Thymus (tissue), 11 donors: ENCODE data around the gene EVI5. TPM values are rescaled to one million over a fixed set of nuclear protein-coding genes. Genes with fewer than 3 reads are reported as not detected.

Experiments used
- DNase-seq, 9 donors: peaks; one replicate each; pipeline ENCODE4 v3.0.0-alpha.2; 2013; ENCODE audit warnings: low spot score in 9 of 9, low read depth in 6 of 9, missing footprints in 1 of 9
- H3K27ac ChIP-seq, 2 donors: one replicate each; pipeline ENCODE4 v1.5.1; 2013; ENCODE audit warnings: control low read depth in 1 of 2, low read depth in 1 of 2, low read length in 1 of 2, mild to moderate bottlenecking in 1 of 2, moderate library complexity in 1 of 2
- H3K27me3 ChIP-seq, 2 donors: one replicate each; pipeline ENCODE4 v1.5.1; 2013; ENCODE audit warnings: low read length in 1 of 2; ENCODE audit not compliant: control insufficient read depth in 2 of 2, insufficient read depth in 1 of 2
- H3K36me3 ChIP-seq, 2 donors: one replicate each; pipeline ENCODE4 v1.5.1; 2013; ENCODE audit warnings: low read length in 1 of 2, mild to moderate bottlenecking in 1 of 2, moderate library complexity in 1 of 2; ENCODE audit not compliant: control insufficient read depth in 2 of 2, insufficient read depth in 2 of 2
- H3K4me1 ChIP-seq, 2 donors: one replicate each; pipeline ENCODE4 v1.5.1; 2013; ENCODE audit warnings: low read length in 2 of 2; ENCODE audit not compliant: control insufficient read depth in 2 of 2, insufficient read depth in 2 of 2
- H3K4me3 ChIP-seq, 2 donors: one replicate each; pipeline ENCODE4 v1.5.1; 2013; ENCODE audit warnings: low read length in 2 of 2, control low read depth in 1 of 2, mild to moderate bottlenecking in 1 of 2
- H3K9me3 ChIP-seq, 2 donors: one replicate each; pipeline ENCODE4 v1.5.1; 2013; ENCODE audit warnings: low read length in 1 of 2, mild to moderate bottlenecking in 1 of 2; ENCODE audit not compliant: control insufficient read depth in 2 of 2, insufficient read depth in 1 of 2
- WGBS: extraction: QIAGEN DNeasy Blood & Tissue Kit; methylation state at CpG from one replicate; pipeline ENCODE4 v1.1.7; 2013; 5-methylcytosine and 5-hydroxymethylcytosine counted together
- polyA plus RNA-seq: library from polyadenylated mRNA; stranded (reverse); fragments of 200-250 nt; gene quantifications from one replicate; pipeline ENCODE4 v1.2.3, GENCODE V29; 2013
- total RNA-seq: library from RNA; stranded (reverse); fragments of 120-200 nt; gene quantifications from one replicate; pipeline ENCODE4 v1.2.4, GENCODE V29; 2013
- donor health status: healthy.

The EVI5 gene
- total and polyA plus RNA-seq, 2 donors = 2.8 to 7.1 TPM

- Histone ChIP-seq H3K36me3 (peaks cover 29 to 54% of the 10 kb centered on the region in 2 donors), H3K27me3 (peaks cover 0 to 43% of the 10 kb centered on the region in 2 donors), H3K27ac (peak overlapping the region in 1 of 2 donors; percentile 10), H3K4me3 (no peak overlapping the region), H3K4me1 (peaks cover 43 to 78% of the 10 kb centered on the region in 2 donors), H3K9me3 (peaks cover 1 to 17% of the 10 kb centered on the region in 2 donors)
- DNase-seq = no peak
- 96% methylated on average over 9 of the region's 9 CpGs for WGBS
Observed at GRCh38 chr1:92479587-92479986, 305.3 kb downstream of the EVI5 start.

GRCh38 chr1:92478393-92478792 is 306.5 kb downstream of the EVI5 start:
- H3K4me3 ChIP-seq = peak overlapping the region; percentile 6 to 10
- 94% methylated on average over 3 of the region's 3 CpGs for WGBS
- peaks cover 1 to 17% of the 10 kb centered on the region in 2 donors for H3K9me3 ChIP-seq
- peak overlapping the region; percentile 2 to 48 for H3K27ac ChIP-seq
- H3K27me3 ChIP-seq = peaks cover 0 to 31% of the 10 kb centered on the region in 2 donors
- DNase-seq = no peak
- H3K4me1 ChIP-seq = peaks cover 53 to 81% of the 10 kb centered on the region in 2 donors
- H3K36me3 ChIP-seq = peaks cover 29 to 66% of the 10 kb centered on the region in 2 donors

GRCh38 chr1:92476071-92476631 is 308.8 kb downstream of the EVI5 start:
- DNase-seq = peak; percentile 88 to 98 (median 96)
- H3K36me3 ChIP-seq = peaks cover 27 to 73% of the 10 kb centered on the region in 2 donors
- peaks cover 1 to 12% of the 10 kb centered on the region in 2 donors for H3K9me3 ChIP-seq
- peaks cover 53 to 68% of the 10 kb centered on the region in 2 donors for H3K4me1 ChIP-seq
- H3K4me3 ChIP-seq = peak overlapping the region in 1 of 2 donors; percentile 14
- H3K27ac ChIP-seq = peak overlapping the region; percentile 79 to 96
- H3K27me3 ChIP-seq = peaks cover 0 to 11% of the 10 kb centered on the region in 2 donors
- WGBS = 4% methylated on average over 12 of the region's 12 CpGs

- WGBS = 89% methylated on average over 3 of the region's 3 CpGs
- peak in 1 of 9 donors; percentile 44 for DNase-seq
- peaks cover 42 to 58% of the 10 kb centered on the region in 2 donors for H3K4me1 ChIP-seq
- peaks cover 0 to 3% of the 10 kb centered on the region in 2 donors for H3K9me3 ChIP-seq
- H3K36me3 ChIP-seq = peaks cover 16 to 72% of the 10 kb centered on the region in 2 donors
- H3K27me3 ChIP-seq = peaks cover 0 to 3% of the 10 kb centered on the region in 2 donors
- H3K4me3 ChIP-seq = peak overlapping the region in 1 of 2 donors; percentile 6
- peak overlapping the region in 1 of 2 donors; percentile 96 for H3K27ac ChIP-seq
Observed at GRCh38 chr1:92475029-92475428, 309.9 kb downstream of the EVI5 start.

GRCh38 chr1:92473781-92474495 is 311.0 kb downstream of the EVI5 start:
- Histone ChIP-seq H3K4me1 (peaks cover 31 to 48% of the 10 kb centered on the region in 2 donors), H3K27me3 (no peaks in the 10 kb centered on the region), H3K36me3 (peaks cover 10 to 64% of the 10 kb centered on the region in 2 donors), H3K27ac (peak overlapping the region; percentile 6 to 36), H3K9me3 (no peaks in the 10 kb centered on the region), H3K4me3 (no peak overlapping the region)
- DNase-seq = no peak
- WGBS = 93% methylated on average over 5 of the region's 5 CpGs

- Histone ChIP-seq H3K36me3 (peaks cover 0 to 42% of the 10 kb centered on the region in 2 donors), H3K27ac (no peak overlapping the region), H3K9me3 (no peaks in the 10 kb centered on the region), H3K4me1 (peaks cover 36 to 42% of the 10 kb centered on the region in 2 donors), H3K27me3 (no peaks in the 10 kb centered on the region), H3K4me3 (no peak overlapping the region)
- no peak for DNase-seq
- WGBS = 99% methylated on average over 1 of the region's 1 CpG
Observed at GRCh38 chr1:92470216-92470615, 314.7 kb downstream of the EVI5 start.

- Histone ChIP-seq H3K9me3 (no peaks in the 10 kb centered on the region), H3K36me3 (peaks cover 0 to 15% of the 10 kb centered on the region in 2 donors), H3K4me3 (no peak overlapping the region), H3K4me1 (peaks cover 20 to 32% of the 10 kb centered on the region in 2 donors), H3K27me3 (no peaks in the 10 kb centered on the region), H3K27ac (peak overlapping the region in 1 of 2 donors; percentile 71)
- DNase-seq = peak in 1 of 9 donors; percentile 48
- 57% methylated on average over 1 of the region's 1 CpG for WGBS
Observed at GRCh38 chr1:92466683-92467352, 318.1 kb downstream of the EVI5 start.

- Histone ChIP-seq H3K36me3 (peaks cover 0 to 6% of the 10 kb centered on the region in 2 donors), H3K4me3 (no peak overlapping the region), H3K9me3 (no peaks in the 10 kb centered on the region), H3K4me1 (peaks cover 20 to 43% of the 10 kb centered on the region in 2 donors), H3K27ac (no peak overlapping the region), H3K27me3 (no peaks in the 10 kb centered on the region)
- 98% methylated on average over 1 of the region's 1 CpG for WGBS
- no peak for DNase-seq
Observed at GRCh38 chr1:92465256-92465647, 319.7 kb downstream of the EVI5 start.
